Uterus (tissue), 4 donors: ENCODE data around the gene FAF1. TPM values are rescaled to one million over a fixed set of nuclear protein-coding genes. Genes with fewer than 3 reads are reported as not detected.
"Not testable (repeated sequence)": the region's sequence is repeated elsewhere in the genome, so short reads cannot be mapped to it uniquely, and the experiment has no call there.

Source experiments
- DNase-seq, 2 donors: peaks; one replicate each; pipeline ENCODE4 v3.0.0-alpha.2; 2019 to 2020
- H3K27ac ChIP-seq, 2 donors: fragments of 200-600 bp; sonication (generic); 1 replicate in 1 of 2; 2 replicates in 1 of 2; pipeline ENCODE4 v1.5.1; 2016 to 2018
- H3K27me3 ChIP-seq, 2 donors: fragments of 200-600 bp; sonication (generic); one replicate each; pipeline ENCODE4 v1.5.1; 2018 to 2019; ENCODE audit warnings: control low read depth in 1 of 2
- H3K36me3 ChIP-seq, 2 donors: fragments of 200-600 bp; sonication (generic); one replicate each; pipeline ENCODE4 v1.5.1; 2019; ENCODE audit warnings: control low read depth in 1 of 2
- H3K4me1 ChIP-seq, 2 donors: fragments of 200-600 bp; sonication (generic); one replicate each; pipeline ENCODE4 v1.5.1; 2018 to 2019; ENCODE audit warnings: control low read depth in 1 of 2
- H3K4me3 ChIP-seq, 2 donors: fragments of 200-600 bp; sonication (generic); 1 replicate in 1 of 2; 2 replicates in 1 of 2; pipeline ENCODE4 v1.5.1; 2018 to 2019; ENCODE audit warnings: mild to moderate bottlenecking in 1 of 2
- H3K9me3 ChIP-seq, 2 donors: fragments of 200-600 bp; sonication (generic); one replicate each; pipeline ENCODE4 v1.5.1; 2019; ENCODE audit warnings: control low read depth in 1 of 2
- CTCF ChIP-seq, 4 experiments: fragments of 200-600 bp in 2 of 4; fragments of 450-650 bp in 2 of 4; sonication (generic) in 2 of 4; IDR thresholded peaks; one replicate each; pipeline ENCODE4 v1.5.1; 2016 to 2019; ENCODE audit warnings: antibody characterized with exemption in 4 of 4, mild to moderate bottlenecking in 2 of 4, moderate library complexity in 1 of 4
- POLR2A ChIP-seq, 2 donors: fragments of 450-650 bp; IDR thresholded peaks; one replicate each; pipeline ENCODE4 v1.6.1; 2016; ENCODE audit warnings: antibody characterized with exemption in 2 of 2, mild to moderate bottlenecking in 1 of 2, moderate library complexity in 1 of 2
- intact Hi-C: fragments of 100-400 bp; cut with DNase I; formaldehyde crosslinking; loops from one replicate; pipeline ENCODE4 v1.15.1; 2023; ENCODE audit warnings: low total_unique reads
- total RNA-seq, 4 donors: library from RNA; depleted of rRNA in 3 of 4; stranded (reverse); fragments of >200 nt in 3 of 4; gene quantifications; one replicate each; pipeline versions ENCODE4 v1.1.0 to v1.2.4, GENCODE V29; 2014 to 2023
- donor health status: DM: yes; HTN: yes; CAD: no.

Gene FAF1
- total RNA-seq, 4 donors from 2014 or later = 34.1 to 77.2 (median 64.1) TPM

DNA sequence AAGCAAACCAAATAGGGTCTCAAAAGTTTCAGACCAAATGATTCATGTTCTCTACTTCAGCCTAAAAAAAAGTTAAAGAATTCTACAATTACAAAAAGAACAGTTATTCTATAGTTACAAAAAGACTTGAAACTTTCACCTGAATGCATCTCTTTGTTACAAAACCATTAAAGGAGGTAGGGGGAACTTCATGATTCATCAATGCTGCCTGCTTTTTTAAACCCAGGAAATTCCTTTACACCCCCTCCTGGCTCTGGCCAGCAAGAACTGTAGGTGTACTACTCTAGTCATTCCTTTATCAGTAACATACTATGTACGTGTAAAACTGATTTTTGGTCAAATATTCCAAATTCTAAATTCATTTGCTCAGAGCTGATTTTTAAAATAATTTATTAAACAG lies 5.0 kb downstream of the FAF1 start:
- Histone ChIP-seq H3K27ac (no peak overlapping the region), H3K36me3 (no peaks in the 10 kb centered on the region), H3K9me3 (no peaks in the 10 kb centered on the region), H3K4me1 (no peaks in the 10 kb centered on the region), H3K27me3 (no peaks in the 10 kb centered on the region), H3K4me3 (no peak overlapping the region)
- intact Hi-C loops = no loop called here
- no peak for TF ChIP-seq CTCF (IDR thresholded peaks at IDR 0.05)
- TF ChIP-seq POLR2A (IDR thresholded peaks at IDR 0.05) = no peak
- DNase-seq = no peak

GRCh38 chr1:50952566-50952965 lies 7.5 kb downstream of the FAF1 start:
- H3K4me3 ChIP-seq, DNase-seq, H3K36me3 ChIP-seq, H3K4me1 ChIP-seq, H3K27me3 ChIP-seq, H3K27ac ChIP-seq, intact Hi-C loops, H3K9me3 ChIP-seq: not testable (repeated sequence)

DNA sequence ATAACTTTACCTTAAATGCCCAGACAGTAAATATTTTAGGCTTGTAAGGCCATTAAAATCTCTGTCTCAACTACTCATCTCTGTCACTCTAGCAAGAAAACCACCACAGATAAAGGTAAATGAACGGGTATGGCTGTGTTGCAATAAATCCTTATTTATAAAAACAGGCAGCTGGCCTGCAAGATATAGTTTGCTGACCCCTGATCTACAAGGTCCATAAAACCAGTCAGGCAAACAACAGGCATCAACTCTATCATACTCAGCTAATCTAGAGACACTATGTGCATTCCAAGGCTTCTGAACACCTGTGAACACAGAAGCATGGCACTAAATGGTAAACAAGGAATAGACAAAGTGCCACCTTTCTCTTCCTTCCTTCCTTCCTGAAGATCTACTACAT lies 9.7 kb downstream of the FAF1 start:
- intact Hi-C loops = no loop called here
- no peaks in the 10 kb centered on the region for H3K9me3 ChIP-seq
- H3K4me3 ChIP-seq = no peak overlapping the region
- H3K4me1 ChIP-seq = no peaks in the 10 kb centered on the region
- no peak overlapping the region for H3K27ac ChIP-seq
- no peak for TF ChIP-seq CTCF (IDR thresholded peaks at IDR 0.05)
- TF ChIP-seq POLR2A (IDR thresholded peaks at IDR 0.05) = no peak
- no peaks in the 10 kb centered on the region for H3K27me3 ChIP-seq
- no peak for DNase-seq
- no peaks in the 10 kb centered on the region for H3K36me3 ChIP-seq

- Histone ChIP-seq H3K36me3 (no peaks in the 10 kb centered on the region), H3K27me3 (no peaks in the 10 kb centered on the region), H3K4me3 (no peak overlapping the region), H3K9me3 (no peaks in the 10 kb centered on the region), H3K4me1 (no peaks in the 10 kb centered on the region), H3K27ac (no peak overlapping the region)
- TF ChIP-seq POLR2A (IDR thresholded peaks at IDR 0.05) = no peak
- TF ChIP-seq CTCF (IDR thresholded peaks at IDR 0.05) = no peak
- intact Hi-C loops = no loop called here
- DNase-seq = no peak
Observed at GRCh38 chr1:50949286-50949982, 10.6 kb downstream of the FAF1 start.

DNA sequence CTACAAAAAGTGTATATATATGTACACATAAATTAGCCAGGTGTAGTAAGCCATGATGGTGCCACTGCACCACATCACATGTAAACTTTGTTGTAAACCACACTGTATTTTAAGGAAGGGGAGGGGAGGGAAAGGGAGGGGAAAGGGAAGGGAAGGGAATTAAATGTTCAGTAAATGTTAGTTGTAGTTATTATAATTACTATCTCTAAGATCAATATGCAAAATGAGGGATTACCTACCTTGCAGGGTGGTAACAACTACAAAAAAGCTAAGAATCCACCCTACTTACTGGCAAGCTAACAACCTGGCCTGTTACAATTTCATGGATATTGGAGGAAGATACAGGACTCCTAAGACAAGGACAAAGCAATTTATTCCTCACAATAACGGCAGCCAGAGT lies 17.7 kb downstream of the FAF1 start:
- no peak for DNase-seq
- intact Hi-C loops = no loop called here
- no peaks in the 10 kb centered on the region for H3K4me1 ChIP-seq
- H3K36me3 ChIP-seq = no peaks in the 10 kb centered on the region
- no peaks in the 10 kb centered on the region for H3K9me3 ChIP-seq
- TF ChIP-seq CTCF (IDR thresholded peaks at IDR 0.05) = no peak
- no peak for TF ChIP-seq POLR2A (IDR thresholded peaks at IDR 0.05)
- H3K4me3 ChIP-seq = no peak overlapping the region
- no peaks in the 10 kb centered on the region for H3K27me3 ChIP-seq
- H3K27ac ChIP-seq = no peak overlapping the region

- Histone ChIP-seq H3K4me3 (no peak overlapping the region), H3K27me3 (no peaks in the 10 kb centered on the region), H3K36me3 (no peaks in the 10 kb centered on the region), H3K4me1 (no peaks in the 10 kb centered on the region), H3K27ac (no peak overlapping the region), H3K9me3 (no peaks in the 10 kb centered on the region)
- TF ChIP-seq CTCF (IDR thresholded peaks at IDR 0.05) = no peak
- TF ChIP-seq POLR2A (IDR thresholded peaks at IDR 0.05) = no peak
- intact Hi-C loops = no loop called here
- DNase-seq = no peak
Observed at GRCh38 chr1:50940291-50940690, 19.8 kb downstream of the FAF1 start.
